HG02840 (cell line): Measurements from ENCODE around the gene IFITM1.

Experiments
- ATAC-seq: cut with Tn5 transposase; IDR thresholded peaks from one replicate; pipeline ENCODE4 v1.9.1; 2021; ENCODE audit warnings: mild to moderate bottlenecking, moderate library complexity, moderate number of reproducible peaks; ENCODE audit not compliant: unreplicated experiment, low FRiP score

Gene IFITM1

DNA sequence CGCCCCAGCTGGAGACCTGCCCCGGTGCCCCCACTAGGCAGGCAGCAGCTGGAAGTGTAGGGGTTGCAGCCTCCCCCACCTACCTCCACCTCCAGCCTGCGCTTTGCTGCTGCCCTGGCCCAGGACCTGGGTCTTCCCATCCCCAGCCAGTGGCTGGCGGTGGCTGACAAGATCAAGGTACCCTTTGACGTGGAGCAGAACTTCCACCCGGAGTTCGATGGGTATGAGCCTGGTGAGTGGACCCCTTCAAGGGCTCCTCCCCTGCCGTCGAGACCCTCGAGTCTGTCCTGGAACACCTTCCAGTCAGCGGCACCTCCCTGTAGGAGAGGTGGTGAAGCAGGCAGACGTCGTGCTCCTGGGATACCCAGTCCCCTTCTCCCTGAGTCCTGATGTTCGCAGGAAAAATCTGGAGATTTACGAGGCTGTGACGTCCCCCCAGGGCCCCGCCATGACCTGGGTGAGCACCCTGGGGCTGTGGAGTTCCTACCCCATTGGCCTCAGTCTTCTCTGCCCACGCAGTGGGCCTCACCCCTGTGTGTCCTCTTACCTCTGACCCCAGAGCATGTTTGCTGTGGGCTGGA lies 20.5 kb upstream of the IFITM1 start:
- no peak for ATAC-seq

DNA sequence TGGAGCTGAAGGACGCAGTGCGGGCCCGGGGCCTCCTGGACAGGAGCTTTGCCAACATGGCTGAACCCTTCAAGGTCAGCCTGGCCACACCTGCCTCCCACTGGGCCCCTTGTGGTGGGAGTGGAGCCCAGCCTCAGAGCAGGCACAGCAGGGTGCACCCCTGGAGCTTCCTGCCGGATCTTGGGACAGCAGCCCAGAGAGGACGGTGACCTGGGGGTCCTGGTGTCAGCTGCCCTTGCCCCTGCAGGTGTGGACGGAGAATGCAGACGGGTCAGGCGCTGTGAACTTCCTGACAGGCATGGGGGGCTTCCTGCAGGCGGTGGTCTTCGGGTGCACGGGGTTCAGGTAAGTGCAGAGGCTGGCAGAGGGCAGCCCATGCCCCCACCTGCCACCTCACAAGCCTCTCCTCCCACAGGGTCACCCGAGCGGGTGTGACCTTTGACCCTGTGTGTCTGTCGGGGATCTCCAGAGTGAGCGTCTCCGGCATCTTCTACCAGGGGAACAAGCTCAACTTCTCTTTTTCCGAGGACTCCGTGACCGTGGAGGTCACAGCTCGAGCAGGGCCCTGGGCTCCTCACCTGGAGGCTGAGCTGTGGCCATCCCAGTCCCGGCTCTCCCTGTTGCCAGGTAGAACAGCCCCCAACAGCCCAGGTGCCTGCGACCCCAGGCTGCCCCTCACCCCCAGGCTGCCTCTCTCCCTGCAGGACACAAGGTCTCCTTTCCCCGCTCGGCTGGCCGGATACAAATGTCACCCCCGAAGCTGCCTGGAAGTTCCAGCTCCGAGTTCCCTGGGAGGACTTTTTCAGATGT lies 19.8 kb upstream of the IFITM1 start:
- ATAC-seq = no peak

DNA sequence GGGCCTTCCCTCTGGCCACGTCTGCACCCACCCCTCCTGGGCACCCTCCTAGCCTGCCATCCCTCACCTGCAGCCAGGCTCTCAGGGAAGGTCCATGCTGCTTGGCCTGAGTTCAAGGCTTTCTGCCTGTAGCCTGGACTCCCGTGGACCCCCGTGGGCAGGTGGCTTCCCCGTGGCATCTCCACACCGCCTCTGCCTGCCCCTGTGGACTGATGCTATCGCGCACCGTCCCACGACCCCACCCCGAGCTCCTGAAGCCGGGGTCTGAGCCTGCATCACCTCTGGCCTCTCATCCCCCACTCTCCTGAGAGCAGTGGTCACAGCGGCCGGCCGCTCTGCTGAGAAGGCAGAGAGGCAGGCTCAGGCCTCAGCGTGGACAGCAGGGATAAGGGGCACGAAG lies 19.1 kb upstream of the IFITM1 start:
- no peak for ATAC-seq

DNA sequence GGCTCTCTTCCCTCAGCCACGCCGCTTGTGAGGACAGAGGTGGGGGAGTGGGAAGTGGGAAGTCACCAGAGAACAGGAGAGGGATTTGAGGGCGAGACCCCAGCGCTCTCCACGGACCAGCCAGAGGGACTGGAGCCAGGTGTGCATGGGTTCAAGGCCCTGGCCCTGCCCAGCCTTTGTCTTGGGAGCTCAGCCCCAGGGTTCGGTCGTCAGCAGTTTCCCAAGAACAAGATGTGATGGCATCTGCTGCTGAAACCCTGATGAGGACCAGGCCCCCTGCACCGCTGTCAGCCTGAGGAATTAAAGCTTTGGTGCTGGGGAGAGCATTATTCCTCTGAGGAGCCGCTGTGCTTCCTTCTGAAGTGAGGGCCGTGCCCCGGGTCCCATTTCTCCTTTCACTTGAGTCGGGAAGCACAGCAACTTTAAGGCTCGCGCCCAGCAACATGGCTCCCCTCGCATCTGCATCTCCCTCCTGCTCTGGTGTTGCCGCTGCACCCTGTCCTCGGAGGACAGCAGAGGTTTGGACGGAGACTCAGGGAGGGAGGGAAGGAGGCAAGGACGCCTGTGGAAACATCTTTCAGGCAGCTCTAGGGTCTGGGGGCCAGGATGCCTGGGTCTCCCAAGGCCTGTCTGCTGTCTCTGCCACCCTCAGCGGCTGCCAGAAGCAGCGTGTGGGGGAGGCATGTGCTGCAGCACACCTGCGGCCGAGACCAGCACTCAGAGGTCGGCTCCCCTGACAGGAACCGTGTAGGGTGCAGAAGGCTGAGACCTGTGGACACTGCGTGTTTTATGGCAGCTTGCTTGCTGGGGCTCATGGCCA lies 18.3 kb upstream of the IFITM1 start:
- no peak for ATAC-seq

DNA sequence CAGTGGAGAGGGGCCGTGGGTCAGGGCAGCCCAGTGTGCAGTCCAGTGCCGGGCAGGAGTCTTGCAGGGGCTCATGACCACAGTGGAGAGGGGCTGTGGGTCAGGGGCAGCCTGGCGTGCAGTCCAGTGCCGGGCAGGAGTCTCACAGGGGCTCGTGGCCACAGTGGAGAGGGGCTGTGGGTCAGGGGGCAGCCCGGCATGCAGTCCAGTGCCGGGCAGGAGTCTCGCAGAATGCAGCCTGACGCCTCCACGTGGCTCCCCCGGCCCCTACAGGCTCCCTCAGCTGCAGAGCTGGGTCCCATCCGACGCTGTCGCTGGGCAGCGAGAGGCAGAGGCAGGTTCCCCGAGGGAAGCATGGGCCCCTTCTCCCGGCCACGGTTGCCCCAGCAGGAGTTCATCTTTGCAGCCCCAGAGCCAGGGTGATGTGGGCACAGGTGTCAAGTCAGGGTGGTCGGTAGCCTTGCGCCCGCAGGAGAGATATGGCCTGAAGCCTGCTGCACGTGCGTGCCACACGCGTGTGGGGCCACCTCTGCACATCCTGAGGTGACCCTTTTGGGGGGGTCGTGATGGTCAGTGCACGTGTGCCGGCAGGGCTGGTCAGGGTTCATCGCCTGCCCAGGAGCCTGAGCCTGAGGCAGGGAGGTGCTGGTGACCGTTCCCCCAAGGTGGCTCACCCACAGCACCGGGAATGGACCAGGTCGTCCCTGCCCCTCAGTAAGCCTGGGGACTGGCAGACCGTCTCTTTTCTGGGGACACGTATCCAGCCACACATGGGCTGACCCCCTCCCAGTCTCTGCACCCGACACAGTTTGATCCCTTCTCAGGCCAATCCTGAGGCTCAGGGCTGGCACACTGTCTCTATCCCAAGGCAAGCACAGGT lies 17.4 kb upstream of the IFITM1 start:
- no peak for ATAC-seq

DNA sequence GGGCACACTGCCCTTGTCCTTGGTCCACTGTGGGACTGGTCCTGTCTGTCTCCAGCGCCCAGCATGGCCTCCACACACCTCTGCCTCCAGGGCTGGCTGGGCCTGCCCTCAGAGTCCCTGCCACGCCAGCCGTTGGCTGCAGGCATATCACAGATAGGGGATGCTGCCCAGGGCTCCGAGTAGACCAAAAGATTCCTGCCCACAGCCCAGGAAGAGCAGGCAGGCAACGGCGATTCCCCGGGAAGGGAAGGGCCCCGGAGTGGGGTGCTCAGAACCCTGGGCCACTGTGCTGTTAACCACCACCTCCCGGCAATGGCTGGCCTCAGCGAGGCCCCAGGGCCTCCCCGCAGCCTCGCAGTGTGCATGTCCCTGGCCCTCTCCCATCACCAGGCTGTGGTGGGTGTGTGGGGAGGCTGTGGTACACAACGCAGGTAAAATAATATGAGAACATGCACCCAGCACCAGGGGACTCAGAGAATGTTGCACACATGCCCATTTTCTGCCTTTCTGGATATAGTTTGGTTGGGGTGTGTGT lies 16.7 kb upstream of the IFITM1 start:
- ATAC-seq = no peak

DNA sequence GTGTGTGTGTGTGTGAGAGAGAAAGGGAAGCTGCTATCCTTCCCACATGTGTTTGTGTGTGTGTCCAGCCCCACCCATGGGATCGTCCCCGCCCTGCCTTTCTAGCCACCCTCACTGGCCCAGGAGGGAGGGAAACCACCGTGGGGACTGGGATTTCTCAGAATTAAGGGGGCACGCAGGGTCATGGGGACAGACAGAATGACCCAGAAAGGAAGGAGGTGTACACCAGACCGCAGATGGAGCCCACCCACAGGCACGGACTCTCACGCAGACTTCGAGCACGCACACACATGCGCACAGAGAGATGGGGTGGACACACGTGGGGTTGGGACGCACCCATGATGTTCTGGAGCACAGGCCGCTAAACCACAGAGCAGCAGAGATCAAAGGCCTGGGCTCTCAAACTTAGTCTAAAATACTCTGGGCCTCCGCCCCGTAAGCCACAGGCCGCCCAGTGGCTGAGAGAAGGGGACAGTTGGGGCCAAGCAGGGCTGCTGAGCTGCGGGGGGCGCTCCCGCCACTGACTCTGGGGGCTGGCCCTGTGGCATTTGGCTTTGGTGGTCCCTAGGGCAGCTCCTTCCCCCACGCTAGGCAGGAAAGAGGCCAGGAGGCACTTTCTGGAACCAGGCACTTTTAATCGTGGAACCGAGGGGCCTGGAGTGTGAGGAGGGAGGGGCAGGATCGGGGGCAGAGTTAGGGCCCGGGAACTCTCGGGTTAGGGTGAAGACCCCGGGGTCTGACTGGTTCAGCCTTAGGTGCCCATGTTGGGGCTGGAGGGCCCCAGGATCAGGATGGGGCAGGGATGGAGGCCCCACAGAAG lies 16.0 kb upstream of the IFITM1 start:
- no peak for ATAC-seq

DNA sequence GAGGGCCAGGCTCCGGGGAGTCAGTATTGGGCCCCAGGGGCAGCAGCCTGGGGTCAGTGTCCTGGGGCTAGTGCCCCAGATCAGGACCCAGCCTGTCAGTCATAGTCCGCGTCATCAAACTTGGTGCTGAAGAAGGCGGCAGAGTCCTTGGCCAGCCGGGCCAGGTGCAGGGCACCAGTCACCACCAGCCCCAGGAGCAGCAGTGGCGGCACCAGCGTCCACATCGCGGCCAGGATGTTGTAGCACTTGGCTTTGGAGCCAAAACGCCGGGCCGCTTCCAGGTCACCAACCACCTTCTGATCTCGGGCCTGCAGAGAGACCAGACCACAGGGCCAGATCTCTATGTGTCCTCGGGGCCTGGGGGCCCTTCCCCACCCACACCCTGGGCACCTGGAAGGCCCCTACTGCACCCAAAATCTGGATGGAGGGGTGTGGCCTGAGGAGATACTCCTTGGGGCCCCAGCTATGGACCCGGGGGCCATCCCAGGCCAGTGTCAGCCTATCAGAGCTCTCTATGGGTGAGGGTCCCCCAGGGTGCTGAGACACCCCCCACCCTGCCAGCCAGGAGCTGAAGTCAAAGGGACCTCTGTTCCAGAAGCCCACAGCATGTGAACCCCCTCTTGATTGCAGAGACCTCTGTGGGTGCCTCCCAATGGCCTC lies 15.3 kb upstream of the IFITM1 start:
- no peak for ATAC-seq

DNA sequence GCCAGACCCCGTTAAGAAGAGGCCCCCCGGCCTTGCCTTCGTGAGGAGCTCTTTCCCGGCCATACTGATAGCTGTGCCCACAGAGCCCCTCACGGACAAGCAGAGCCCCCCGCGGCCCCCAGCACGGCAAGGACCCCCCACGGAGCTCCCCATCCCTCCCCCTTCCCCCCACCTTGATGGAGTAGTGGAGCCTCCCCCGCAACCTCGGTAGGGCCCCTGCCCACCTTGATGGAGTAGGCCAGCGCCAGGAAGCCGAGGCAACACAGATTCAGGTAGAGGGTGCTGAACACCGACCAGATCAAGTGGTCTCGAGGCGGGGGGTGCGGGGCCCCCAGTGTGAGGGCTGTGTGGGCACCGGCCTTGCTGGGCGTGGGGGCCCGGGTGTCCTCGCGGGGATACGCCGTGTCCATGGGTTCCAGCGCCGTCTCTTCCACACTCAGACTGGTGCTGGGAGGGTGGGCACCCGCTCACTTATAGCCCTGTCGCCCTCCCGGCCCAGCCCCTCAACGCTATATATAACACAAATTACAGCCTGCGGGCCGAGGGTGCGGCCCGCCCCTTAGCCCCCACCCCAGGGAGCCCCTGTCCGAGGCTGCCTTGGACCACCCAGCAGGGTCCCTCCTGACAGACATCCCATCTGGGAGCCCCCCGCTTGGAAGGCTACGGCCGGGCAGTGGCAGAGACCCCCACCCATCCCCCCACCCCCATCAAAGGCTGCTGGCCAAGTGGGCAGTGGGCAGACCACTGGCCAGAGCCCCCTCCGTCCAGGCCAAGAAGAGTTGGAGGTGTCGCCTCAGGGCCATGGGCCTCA lies 14.6 kb upstream of the IFITM1 start, which contains the start of gene IFITM5:
Gene IFITM5, minus strand, starts transcription at position 446 of the 811 bp plus-strand sequence. Its CDS starts 36 bp downstream, at position 410.
- no peak for ATAC-seq

DNA sequence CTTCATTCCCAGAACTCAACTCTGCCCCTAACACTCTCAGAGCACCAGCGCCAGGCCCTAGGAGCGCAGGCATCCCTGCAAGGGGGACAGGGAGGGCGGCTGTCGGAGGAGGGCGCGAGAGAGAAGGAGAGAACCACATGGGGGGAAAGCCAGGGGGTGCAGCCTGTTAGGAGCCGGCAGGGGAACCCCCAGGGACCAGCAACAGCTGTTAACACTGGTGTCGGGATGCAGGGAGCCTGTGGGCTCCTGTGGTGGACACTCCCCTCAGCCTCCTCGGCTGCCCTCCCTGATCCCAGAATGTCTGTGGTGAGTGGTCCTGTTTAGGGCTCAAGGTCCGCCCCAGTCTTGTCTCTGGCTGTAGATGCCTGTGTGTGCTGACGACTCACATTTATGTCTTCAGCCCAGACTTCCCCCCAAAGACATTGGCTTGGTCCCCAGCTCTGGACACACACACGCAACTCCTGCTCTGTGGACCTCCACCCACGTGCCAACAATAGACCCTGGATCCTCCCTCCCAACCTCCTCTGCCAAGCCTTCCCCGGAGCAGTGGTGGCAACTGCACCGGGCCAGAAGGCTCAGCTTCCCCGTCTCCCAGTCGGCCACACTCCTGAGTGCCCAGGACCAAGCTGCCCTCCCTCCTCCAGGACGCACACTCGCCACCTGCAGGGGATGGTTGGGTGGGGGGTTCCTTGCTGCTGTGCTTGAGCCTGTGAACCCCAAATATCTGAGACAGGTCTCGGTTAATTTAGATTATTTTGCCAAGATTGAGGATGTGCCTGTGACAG lies 13.7 kb upstream of the IFITM1 start:
- ATAC-seq = no peak

DNA sequence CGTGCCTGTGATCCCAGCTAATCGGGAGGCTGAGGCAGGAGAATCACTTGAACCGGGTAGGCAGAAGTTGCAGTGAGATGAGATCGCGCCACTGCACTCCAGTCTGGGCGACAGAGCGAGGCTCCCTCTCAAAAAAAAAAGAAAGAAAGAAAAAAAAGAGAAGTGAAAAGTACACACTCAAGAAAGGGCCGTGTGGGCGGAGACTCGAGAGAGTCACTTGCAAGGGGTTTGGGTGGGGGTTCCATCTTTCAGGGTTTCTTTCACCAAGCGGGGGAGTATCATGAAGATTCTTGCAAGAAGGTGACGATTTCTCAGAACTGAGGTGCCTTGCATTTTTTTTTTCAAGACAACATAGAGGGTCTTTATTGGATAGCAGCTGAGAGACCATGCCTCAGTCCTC lies 10.5 kb upstream of the IFITM1 start:
- no peak for ATAC-seq

DNA sequence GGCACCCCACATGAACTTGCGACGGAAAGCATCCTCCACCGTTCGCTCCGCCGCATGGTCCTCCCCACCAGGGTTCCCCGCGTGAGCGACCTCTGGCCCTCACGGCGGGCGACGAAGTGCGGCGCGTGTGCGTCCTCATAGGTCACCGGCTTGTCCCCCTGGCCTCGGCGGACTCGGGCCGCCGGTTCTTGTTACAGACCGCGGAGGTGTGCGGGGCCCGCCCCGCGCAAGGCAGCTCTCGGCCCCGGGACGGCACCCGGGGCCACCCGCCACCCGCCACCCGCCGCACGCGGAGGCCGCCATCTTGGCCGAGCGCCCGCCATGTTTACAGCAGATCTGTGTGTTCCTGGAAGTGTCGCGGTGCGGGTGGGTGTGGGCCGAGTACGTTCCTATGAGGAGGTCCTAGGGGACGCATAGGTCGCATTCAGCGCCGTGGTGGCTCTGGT lies 9.8 kb upstream of the IFITM1 start:
- ATAC-seq = no peak

DNA sequence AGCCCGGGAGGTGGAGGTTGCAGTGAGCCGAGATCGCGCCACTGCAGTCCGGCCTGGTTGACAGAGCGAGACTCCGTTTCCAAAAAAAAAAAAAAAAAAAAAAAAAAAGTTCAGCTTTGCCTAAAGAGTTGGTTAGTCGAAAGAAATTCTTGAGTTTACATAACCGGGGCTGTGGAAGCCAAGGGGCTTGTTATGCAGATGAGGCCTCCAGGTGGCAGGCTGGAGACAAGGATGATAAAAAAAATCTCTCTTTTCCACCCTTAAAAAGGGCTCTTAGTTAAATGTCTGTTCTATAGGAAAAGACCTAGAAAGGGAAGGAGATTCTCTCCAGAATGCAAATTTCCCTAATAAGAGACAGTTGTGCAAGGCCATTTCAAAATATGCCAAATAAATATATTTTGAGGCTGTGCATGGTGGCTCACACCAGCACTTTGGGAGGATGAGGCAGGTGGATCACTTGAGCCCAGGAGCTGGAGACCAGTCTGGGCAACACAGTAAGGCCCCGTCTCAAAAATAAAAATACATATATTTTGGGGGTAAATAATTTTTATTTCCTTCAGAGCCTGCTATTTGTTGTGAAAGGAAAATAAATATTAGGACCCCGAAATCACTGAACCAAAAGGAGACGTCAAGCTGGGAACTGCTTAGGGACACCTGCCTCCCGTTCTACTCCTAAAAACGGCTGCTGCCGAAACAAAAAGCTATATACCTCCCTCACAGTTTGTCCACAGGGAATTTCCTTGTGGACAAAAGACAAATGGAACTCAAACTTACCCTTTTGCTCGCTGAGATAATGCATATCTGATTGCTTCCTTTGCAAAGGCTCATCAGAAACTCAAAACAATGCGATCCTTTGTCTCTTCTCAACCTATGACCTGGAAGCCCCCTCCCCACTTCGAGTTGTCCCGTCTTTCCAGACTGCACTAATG lies 8.7 kb upstream of the IFITM1 start:
- ATAC-seq = no peak

DNA sequence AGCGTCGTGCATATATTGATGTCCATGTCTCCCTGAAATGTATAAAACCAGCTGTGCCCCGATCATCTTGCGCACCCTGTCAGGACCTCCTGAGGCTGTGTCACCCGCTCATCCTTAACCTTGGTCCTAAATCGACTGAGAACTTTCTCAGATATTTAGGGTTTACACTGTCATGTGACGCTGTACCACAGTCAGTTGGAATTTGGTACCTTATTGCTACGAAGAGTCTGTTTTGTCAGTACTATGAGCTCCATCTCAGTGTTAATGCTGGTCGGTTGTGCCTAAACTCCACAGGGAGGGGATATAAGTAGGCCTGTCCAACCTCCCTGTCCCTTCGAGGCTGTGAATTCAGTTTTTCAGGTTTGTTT lies 8.0 kb upstream of the IFITM1 start:
- ATAC-seq = no peak

DNA sequence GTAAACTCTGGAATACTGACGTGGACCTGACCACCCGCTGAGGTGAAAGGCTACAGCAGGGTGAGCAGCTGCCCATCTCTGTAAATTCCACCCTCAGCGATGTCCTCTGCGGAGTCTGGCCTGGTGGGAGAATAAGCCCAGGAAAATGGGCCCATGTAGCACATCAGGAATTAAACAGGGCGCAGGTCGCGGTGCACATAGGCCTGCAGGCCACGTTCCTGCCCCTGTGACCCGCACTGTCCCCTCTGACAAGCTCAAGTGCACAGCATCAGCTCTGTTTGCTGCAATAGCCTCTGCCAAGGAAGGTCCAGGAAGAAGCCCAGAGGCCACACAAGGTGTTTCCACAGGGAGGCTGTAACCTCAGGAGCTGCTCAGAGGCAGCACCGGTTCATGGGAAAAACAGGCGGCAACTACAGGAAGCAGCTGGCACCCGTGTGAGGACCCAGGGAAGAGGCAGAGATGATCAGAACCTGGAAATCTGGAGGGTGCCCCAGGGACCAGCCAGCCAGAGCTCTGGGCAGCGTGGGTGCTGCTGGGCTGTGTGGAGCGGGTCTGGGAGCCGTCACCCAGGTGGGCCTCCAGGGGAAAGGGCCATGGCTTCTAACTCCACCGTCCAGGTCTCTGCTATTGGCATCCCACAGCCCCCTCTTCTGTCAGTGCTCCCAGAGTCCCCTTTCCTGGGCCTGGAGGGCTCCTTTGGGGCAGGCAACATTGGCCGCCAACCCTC lies 7.0 kb upstream of the IFITM1 start:
- no peak for ATAC-seq
